Osteocyte (in vitro differentiated cells): Measurements from ENCODE around the gene POFUT2. TPM values are rescaled to one million over a fixed set of nuclear protein-coding genes. Genes with fewer than 3 reads are reported as not detected.

Experiments
- DNase-seq: peaks from one replicate; pipeline ENCODE4 v3.0.0; 2021; ENCODE audit warnings: mixed read lengths; ENCODE audit not compliant: unreplicated experiment; ENCODE audit errors: extremely low spot score
- H3K27ac Mint-ChIP-seq: one replicate; pipeline ENCODE4 v1.8.0; 2021; ENCODE audit warnings: mild to moderate bottlenecking, mixed read lengths; ENCODE audit not compliant: unreplicated experiment
- H3K27me3 Mint-ChIP-seq: one replicate; pipeline ENCODE4 v1.8.0; 2021; ENCODE audit warnings: mixed read lengths; ENCODE audit not compliant: unreplicated experiment
- H3K36me3 Mint-ChIP-seq: one replicate; pipeline ENCODE4 v1.8.0; 2021; ENCODE audit warnings: mixed read lengths; ENCODE audit not compliant: unreplicated experiment
- H3K4me1 Mint-ChIP-seq: one replicate; pipeline ENCODE4 v1.8.0; 2021; ENCODE audit warnings: mixed read lengths; ENCODE audit not compliant: unreplicated experiment
- H3K4me3 Mint-ChIP-seq: one replicate; pipeline ENCODE4 v1.8.0; 2021; ENCODE audit warnings: mild to moderate bottlenecking, moderate library complexity, mixed read lengths; ENCODE audit not compliant: unreplicated experiment
- H3K9me3 Mint-ChIP-seq: one replicate; pipeline ENCODE4 v1.8.0; 2021; ENCODE audit warnings: mixed read lengths; ENCODE audit not compliant: unreplicated experiment
- CTCF ChIP-seq: fragments of 200-600 bp; sonication (generic); IDR thresholded peaks from 2 replicates; pipeline ENCODE4 v1.5.0; 2021; ENCODE audit warnings: antibody characterized with exemption, mild to moderate bottlenecking, moderate library complexity
- total RNA-seq: library from RNA; stranded (reverse); gene quantifications from 2 replicates; pipeline ENCODE4 v1.2.1, GENCODE V29; 2021

Gene POFUT2
- total RNA-seq, 1 donor from 2014 or later: 62.7 TPM

DNA sequence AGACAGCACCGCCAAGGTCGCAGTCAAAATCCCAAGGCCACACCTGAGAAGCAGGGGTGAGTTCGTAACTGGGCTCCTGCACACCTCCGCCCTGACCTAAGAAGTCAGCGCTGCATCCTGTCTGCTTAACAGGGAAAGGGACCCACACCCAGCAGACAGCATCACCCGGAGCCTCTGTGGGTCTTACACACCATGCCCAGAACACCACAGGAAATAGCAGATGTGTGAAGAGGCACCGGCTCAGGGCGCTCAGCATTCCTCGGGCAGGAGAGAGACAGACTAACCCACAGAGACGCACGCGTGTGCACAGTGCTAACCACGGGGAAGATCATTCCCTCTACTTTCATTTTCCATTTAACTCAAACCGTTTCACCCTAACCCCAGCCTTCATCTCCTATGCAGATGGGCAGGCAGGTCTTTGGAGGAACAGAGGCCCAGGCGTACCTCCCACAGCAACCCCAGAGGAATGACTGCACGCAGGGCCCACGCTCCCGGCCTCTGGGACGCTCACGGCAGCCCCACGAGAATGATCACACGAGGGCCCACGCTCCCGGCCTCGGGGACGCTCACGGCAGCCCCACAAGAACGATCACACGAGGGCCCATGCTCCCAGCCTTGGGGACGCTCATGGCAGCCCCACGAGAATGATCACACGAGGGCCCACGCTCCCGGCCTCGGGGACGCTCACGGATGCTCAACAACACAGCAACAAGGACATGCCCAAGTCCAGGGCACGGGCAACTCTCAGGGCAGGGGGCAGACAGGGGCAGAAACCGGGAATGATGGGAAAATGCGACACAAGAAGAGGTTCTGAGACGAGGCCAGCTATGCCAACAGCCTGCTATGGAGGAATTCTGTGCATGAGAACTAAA is 20.9 kb downstream of the POFUT2 start:
- Mint-ChIP-seq H3K27me3 (no peaks in the 10 kb centered on the region), H3K4me1 (no peaks in the 10 kb centered on the region), H3K9me3 (no peaks in the 10 kb centered on the region), H3K4me3 (no peak overlapping the region), H3K36me3 (peaks cover 39% of the 10 kb centered on the region), H3K27ac (peak overlapping the region; percentile 27)
- peak; percentile 71 for DNase-seq
- no peak for TF ChIP-seq CTCF

- no peaks in the 10 kb centered on the region for H3K4me1 Mint-ChIP-seq
- no peak overlapping the region for H3K27ac Mint-ChIP-seq
- peaks cover 39% of the 10 kb centered on the region for H3K36me3 Mint-ChIP-seq
- H3K27me3 Mint-ChIP-seq: no peaks in the 10 kb centered on the region
- no peak overlapping the region for H3K4me3 Mint-ChIP-seq
- no peaks in the 10 kb centered on the region for H3K9me3 Mint-ChIP-seq
- TF ChIP-seq CTCF: no peak
- peak; percentile 82 for DNase-seq
Measured at GRCh38 chr21:45265721-45266517, 21.8 kb downstream of the POFUT2 start.

DNA sequence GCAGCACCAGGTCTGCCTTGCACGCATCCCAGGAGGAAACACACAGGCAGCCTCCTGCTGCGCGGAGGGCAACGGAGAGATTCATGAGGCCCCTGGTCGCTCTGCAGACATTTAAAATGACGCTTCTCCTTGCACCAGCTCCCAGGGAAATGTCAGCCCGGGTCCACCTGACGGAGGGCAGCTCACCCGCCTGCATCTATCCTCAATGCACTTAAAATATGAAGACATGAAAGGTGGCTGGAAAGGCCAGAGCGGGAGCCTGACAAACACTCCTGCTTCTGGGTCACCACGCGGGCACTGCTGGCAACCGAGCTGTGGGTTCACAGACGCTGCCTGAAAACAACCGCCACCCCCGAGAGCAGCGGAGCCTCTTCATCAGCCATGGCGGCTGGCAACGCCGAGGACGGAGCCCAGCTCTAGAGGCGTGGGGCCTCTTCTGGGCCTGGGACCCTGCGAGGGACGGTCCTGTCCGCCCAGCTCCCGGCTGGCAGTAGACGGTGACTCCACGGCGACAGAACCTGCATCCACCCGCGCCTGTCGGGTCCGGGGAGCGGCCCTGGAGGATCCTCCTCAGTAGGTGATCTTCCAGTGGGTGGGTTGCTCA is 22.7 kb downstream of the POFUT2 start:
- no peak for TF ChIP-seq CTCF
- Mint-ChIP-seq H3K27me3 (no peaks in the 10 kb centered on the region), H3K4me1 (no peaks in the 10 kb centered on the region), H3K36me3 (peaks cover 39% of the 10 kb centered on the region), H3K4me3 (no peak overlapping the region), H3K9me3 (no peaks in the 10 kb centered on the region), H3K27ac (no peak overlapping the region)
- peak; percentile 83 for DNase-seq

GRCh38 chr21:45264146-45264911 is 23.4 kb downstream of the POFUT2 start:
- H3K9me3 Mint-ChIP-seq: no peaks in the 10 kb centered on the region
- TF ChIP-seq CTCF: no peak

More at GRCh38 chr21:45264146-45264911, 23.4 kb downstream of the POFUT2 start:
- no peaks in the 10 kb centered on the region for H3K27me3 Mint-ChIP-seq
- no peak overlapping the region for H3K4me3 Mint-ChIP-seq
- peak; percentile 68 for DNase-seq
- no peak overlapping the region for H3K27ac Mint-ChIP-seq
- H3K36me3 Mint-ChIP-seq: peaks cover 37% of the 10 kb centered on the region
- peaks cover 3% of the 10 kb centered on the region for H3K4me1 Mint-ChIP-seq
